ENCODE data around the gene SUSD3. TPM values are rescaled to one million over a fixed set of nuclear protein-coding genes. Genes with fewer than 3 reads are reported as not detected.

Gene SUSD3
- total and polyA plus RNA-seq, 2 of the 8 experiments (the other 6 are each of a cell fraction or from before 2014, with no cell fraction given) = 5.5 to 35.4 TPM

DNA sequence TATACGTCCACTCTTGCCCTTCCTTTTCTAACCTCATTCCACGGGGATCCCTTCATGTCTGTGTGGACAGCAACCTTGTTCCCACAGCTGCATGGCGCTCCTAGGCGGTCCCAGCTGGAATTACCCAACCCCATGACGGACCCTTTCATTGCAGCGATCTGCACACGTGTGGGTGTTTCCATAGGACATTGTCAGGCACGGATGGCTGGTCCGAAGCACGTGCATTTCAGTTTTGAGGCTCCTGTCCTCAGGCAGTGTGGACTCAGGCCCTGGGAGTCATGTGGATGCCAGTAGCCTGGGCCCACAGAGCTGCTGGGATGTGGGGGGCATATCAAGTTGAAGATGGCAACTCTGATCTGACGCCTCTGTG, 52.5 kb downstream of the SUSD3 start:
- Histone ChIP-seq H3K9ac (replicated peaks in 1 of 4; ENCODE audit: extremely low read depth in 1 of 4, low read depth in 3 of 4, low read length in 3 of 4) (no peak overlapping the region), H3K56ac (replicated peaks; ENCODE audit: insufficient read length, low read depth, low read length) (no peak overlapping the region), H2BK120ac (replicated peaks; ENCODE audit: low read depth, low read length) (no peak overlapping the region), H3K14ac (ENCODE audit: insufficient read length) (no peak overlapping the region), H2BK5ac (ENCODE audit: low read depth, low read length) (no peak overlapping the region), H3K23ac (ENCODE audit: insufficient read length) (no peak overlapping the region), H3K27ac (ENCODE audit: low read depth, low read length) (no peak overlapping the region), H3K36me3 (ENCODE audit: control insufficient read depth in 2 of 4, insufficient read depth in 4 of 4, low read length in 3 of 4) (no peaks in the 10 kb centered on the region; a peak in 2 of 8 replicates), H2AFZ (ENCODE audit: low read length) (no peak overlapping the region), H3K4me1 (replicated peaks in 1 of 4; ENCODE audit: control insufficient read depth in 3 of 4, insufficient read depth in 4 of 4, low read length in 3 of 4) (peaks cover 0 to 9% (median 3%) of the 10 kb centered on the region in 4 experiments; a peak in 6 of 7 replicates), H4K20me1 (replicated peaks in 1 of 2; ENCODE audit: control insufficient read depth in 1 of 2, insufficient read depth in 2 of 2, low read length in 2 of 2) (peaks cover 0 to 9% of the 10 kb centered on the region in 2 experiments), H3K4ac (replicated peaks; ENCODE audit: insufficient read length, low read depth, low read length) (no peak overlapping the region), H3K27me3 (replicated peaks in 1 of 4; ENCODE audit: control insufficient read depth in 3 of 4, extremely low read depth in 1 of 4, insufficient read depth in 3 of 4, low read length in 3 of 4) (no peaks in the 10 kb centered on the region), H4K91ac (replicated peaks; ENCODE audit: insufficient read length, low read length) (no peak overlapping the region), H2BK12ac (ENCODE audit: low read depth, low read length) (no peak overlapping the region), H2BK15ac (ENCODE audit: low read length) (no peak overlapping the region), H3K79me2 (ENCODE audit: control insufficient read depth in 1 of 2, insufficient read depth in 2 of 2, low read length in 2 of 2) (no peaks in the 10 kb centered on the region), H3K18ac (ENCODE audit: extremely low read depth, low read length) (no peak overlapping the region), H4K8ac (ENCODE audit: extremely low read depth, insufficient read depth, low read length) (no peak overlapping the region), H3K4me2 (ENCODE audit: insufficient read depth in 1 of 2, low read depth in 2 of 2, low read length in 2 of 2) (no peak overlapping the region), H3K4me3 (ENCODE audit: extremely low read depth in 1 of 4, insufficient read depth in 2 of 4, low read depth in 3 of 4, low read length in 4 of 4) (no peak overlapping the region), H3K79me1 (ENCODE audit: low read depth, low read length) (no peaks in the 10 kb centered on the region), H2AK5ac (ENCODE audit: low read depth, low read length) (no peak overlapping the region), H2BK20ac (ENCODE audit: low read length) (no peak overlapping the region), H3K23me2 (ENCODE audit: low read depth, low read length) (no peaks in the 10 kb centered on the region), H3K9me3 (ENCODE audit: insufficient read depth in 2 of 2, low read depth in 1 of 2, low read length in 1 of 2) (no peaks in the 10 kb centered on the region), H4K5ac (ENCODE audit: insufficient read length, low read depth, low read length) (no peak overlapping the region)
- 84% methylated on average over 11 of the region's 11 CpGs; no CpG with 5 or more reads in 1 of the 2 experiments for WGBS, 2 experiments (ENCODE audit: extremely low coverage in 1 of 2, insufficient coverage in 1 of 2, insufficient read length in 1 of 2, insufficient replicate concordance in 2 of 2, low coverage in 1 of 2, low lambda C conversion rate in 2 of 2, missing lambda C conversion rate in 1 of 2)
- ChIA-PET CTCF (ENCODE audit: partially characterized antibody) (interaction anchor here (1.0 to 8.8 kb wide), 7 partner anchors 9 to 204 kb away, joined by 3 to 96 read pairs (median 5); no protein-coding TSS in a partner anchor), POLR2A (ENCODE audit: partially characterized antibody) (interaction anchor here (1.2 kb wide), 1 partner anchor 31 kb away, joined by 3 read pairs; no protein-coding TSS in a partner anchor)
- DNase-seq (ENCODE audit: low read depth in 1 of 2, low spot score in 2 of 2) (no peak), FAIRE-seq (no peak)
- TF ChIP-seq, protein P1, sequence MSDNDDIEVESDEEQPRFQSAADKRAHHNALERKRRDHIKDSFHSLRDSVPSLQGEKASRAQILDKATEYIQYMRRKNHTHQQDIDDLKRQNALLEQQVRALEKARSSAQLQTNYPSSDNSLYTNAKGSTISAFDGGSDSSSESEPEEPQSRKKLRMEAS (IDR thresholded peaks at IDR 0.05) = no peak
- TF ChIP-seq RFX5 (IDR thresholded peaks at IDR 0.05; ENCODE audit: borderline replicate concordance, low read depth, low read length) (no peak), CTBP2 (IDR thresholded peaks at IDR 0.05; ENCODE audit: borderline replicate concordance, insufficient read depth, insufficient read length, low read length) (no peak), YY1 (IDR thresholded peaks at IDR 0.05; ENCODE audit: low read depth, low read length) (no peak), CBX8 (IDR thresholded peaks at IDR 0.05; ENCODE audit: borderline replicate concordance, low read depth, low read length) (no peak), SIRT6 (IDR thresholded peaks at IDR 0.05; ENCODE audit: low read length) (no peak), HDAC2 (IDR thresholded peaks at IDR 0.05; ENCODE audit: borderline replicate concordance in 1 of 2, low read depth in 2 of 2, low read length in 2 of 2) (no peak), FOSL1 (IDR thresholded peaks at IDR 0.05; ENCODE audit: insufficient read depth, low read depth, low read length) (no peak), BRCA1 (IDR thresholded peaks at IDR 0.05; ENCODE audit: low read depth, low read length) (no peak)
- TF ChIP-seq, protein P2, sequence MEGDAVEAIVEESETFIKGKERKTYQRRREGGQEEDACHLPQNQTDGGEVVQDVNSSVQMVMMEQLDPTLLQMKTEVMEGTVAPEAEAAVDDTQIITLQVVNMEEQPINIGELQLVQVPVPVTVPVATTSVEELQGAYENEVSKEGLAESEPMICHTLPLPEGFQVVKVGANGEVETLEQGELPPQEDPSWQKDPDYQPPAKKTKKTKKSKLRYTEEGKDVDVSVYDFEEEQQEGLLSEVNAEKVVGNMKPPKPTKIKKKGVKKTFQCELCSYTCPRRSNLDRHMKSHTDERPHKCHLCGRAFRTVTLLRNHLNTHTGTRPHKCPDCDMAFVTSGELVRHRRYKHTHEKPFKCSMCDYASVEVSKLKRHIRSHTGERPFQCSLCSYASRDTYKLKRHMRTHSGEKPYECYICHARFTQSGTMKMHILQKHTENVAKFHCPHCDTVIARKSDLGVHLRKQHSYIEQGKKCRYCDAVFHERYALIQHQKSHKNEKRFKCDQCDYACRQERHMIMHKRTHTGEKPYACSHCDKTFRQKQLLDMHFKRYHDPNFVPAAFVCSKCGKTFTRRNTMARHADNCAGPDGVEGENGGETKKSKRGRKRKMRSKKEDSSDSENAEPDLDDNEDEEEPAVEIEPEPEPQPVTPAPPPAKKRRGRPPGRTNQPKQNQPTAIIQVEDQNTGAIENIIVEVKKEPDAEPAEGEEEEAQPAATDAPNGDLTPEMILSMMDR (IDR thresholded peaks at IDR 0.05; ENCODE audit: control extremely low read depth in 1 of 3, insufficient read depth in 1 of 3, low read depth in 1 of 3, low read length in 3 of 3) = no peak

All from H1 (cell line).